Lower leg skin (tissue), 4 donors: Measurements from ENCODE around the gene FARS2. TPM values are rescaled to one million over a fixed set of nuclear protein-coding genes. Genes with fewer than 3 reads are reported as not detected.

Experiments used
- DNase-seq, 2 donors: peaks; one replicate each; pipeline ENCODE4 v3.0.0-alpha.2; 2019; ENCODE audit warnings: low spot score in 2 of 2
- H3K4me3 ChIP-seq: fragments of 200-600 bp; sonication (generic); 2 replicates; pipeline ENCODE4 v1.5.1; 2017; ENCODE audit warnings: mild to moderate bottlenecking, low read depth; ENCODE audit not compliant: poor library complexity, severe bottlenecking
- CTCF ChIP-seq, 3 donors: fragments of 450-650 bp; IDR thresholded peaks; one replicate each; pipeline ENCODE4 v1.5.1; 2016; ENCODE audit warnings: antibody characterized with exemption in 3 of 3, mild to moderate bottlenecking in 3 of 3, moderate library complexity in 2 of 3
- POLR2A ChIP-seq, 2 donors: fragments of 450-650 bp; IDR thresholded peaks; one replicate each; pipeline ENCODE4 v1.6.1; 2016 to 2017; ENCODE audit warnings: antibody characterized with exemption in 2 of 2, mild to moderate bottlenecking in 1 of 2, moderate library complexity in 1 of 2
- WGBS, 2 donors: methylation state at CpG; one replicate each; pipeline ENCODE4 v1.1.5; 2018; 5-methylcytosine and 5-hydroxymethylcytosine counted together
- intact Hi-C: fragments of 100-400 bp; cut with DNase I; formaldehyde crosslinking; loops from one replicate; pipeline ENCODE4 v1.15.0; 2023; ENCODE audit warnings: low total_unique reads
- total RNA-seq, 4 donors: library from RNA; depleted of rRNA; stranded (reverse); fragments of >200 nt; gene quantifications; one replicate each; pipeline ENCODE4 v1.1.0, GENCODE V29; 2016

Gene FARS2
- total RNA-seq, 4 donors from 2014 or later = 7.0 to 14.7 (median 11.1) TPM

DNA sequence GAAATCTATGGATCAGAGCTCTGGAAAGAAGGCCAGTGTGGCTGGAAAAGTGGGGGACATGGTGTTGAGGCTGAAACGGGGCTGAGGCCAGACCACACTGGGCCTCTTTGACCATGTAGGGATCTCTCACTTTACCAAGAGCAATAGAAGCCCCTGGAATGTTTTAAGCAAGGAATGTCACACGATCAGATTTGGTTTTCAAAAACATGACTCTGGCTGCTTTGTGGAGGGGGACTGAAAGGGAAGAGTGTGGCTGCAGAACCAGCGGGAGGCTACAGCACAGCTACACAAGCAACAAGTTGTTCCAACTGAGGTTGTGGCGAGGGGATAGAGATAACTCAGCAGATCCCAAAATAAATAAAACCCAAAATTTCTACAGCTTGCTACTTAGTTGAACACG lies 399.5 kb downstream of the FARS2 start:
- no peak for TF ChIP-seq CTCF (IDR thresholded peaks at IDR 0.05)
- TF ChIP-seq POLR2A (IDR thresholded peaks at IDR 0.05) = no peak
- 72 to 75% methylated on average over 5 of the region's 5 CpGs for WGBS, 2 donors
- H3K4me3 ChIP-seq = no peak overlapping the region
- DNase-seq = no peak
- intact Hi-C loops = no loop called here

GRCh38 chr6:5662797-5663196 lies 401.5 kb downstream of the FARS2 start:
- no peak for DNase-seq
- intact Hi-C loops = no loop called here
- WGBS, 2 donors = 64 to 68% methylated on average over 3 of the region's 3 CpGs
- no peak overlapping the region for H3K4me3 ChIP-seq
- no peak for TF ChIP-seq POLR2A (IDR thresholded peaks at IDR 0.05)
- TF ChIP-seq CTCF (IDR thresholded peaks at IDR 0.05) = no peak

DNA sequence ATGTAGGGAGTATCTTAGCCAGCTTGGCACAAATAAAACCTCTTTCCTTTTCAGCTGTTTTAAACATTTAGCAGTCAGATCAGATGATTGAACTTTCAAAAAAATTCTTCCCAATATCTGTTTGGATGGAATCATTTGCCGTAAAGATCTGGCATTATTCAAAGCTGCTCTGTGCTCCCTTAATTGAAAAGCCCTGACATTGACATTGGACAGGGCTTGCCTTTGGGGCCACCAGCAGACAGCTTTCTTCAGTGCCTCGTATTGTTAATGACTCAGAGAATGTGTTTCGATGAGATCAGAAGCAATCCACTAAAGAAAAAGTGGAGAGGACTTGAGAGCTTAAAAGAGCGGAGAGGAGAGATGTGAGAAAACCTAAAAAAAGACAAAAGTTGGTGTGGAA lies 401.9 kb downstream of the FARS2 start:
- no peak for DNase-seq
- no peak for TF ChIP-seq CTCF (IDR thresholded peaks at IDR 0.05)
- no peak for TF ChIP-seq POLR2A (IDR thresholded peaks at IDR 0.05)
- WGBS, 2 donors = 71 to 79% methylated on average over 4 of the region's 4 CpGs
- H3K4me3 ChIP-seq = no peak overlapping the region
- intact Hi-C loops = no loop called here

GRCh38 chr6:5663739-5664138 lies 402.4 kb downstream of the FARS2 start:
- WGBS, 2 donors = 94 to 95% methylated on average over 2 of the region's 2 CpGs
- TF ChIP-seq CTCF (IDR thresholded peaks at IDR 0.05) (no peak), POLR2A (IDR thresholded peaks at IDR 0.05) (no peak)
- H3K4me3 ChIP-seq = no peak overlapping the region
- intact Hi-C loops = no loop called here
- no peak for DNase-seq

- TF ChIP-seq POLR2A (IDR thresholded peaks at IDR 0.05) (no peak), CTCF (IDR thresholded peaks at IDR 0.05) (no peak)
- H3K4me3 ChIP-seq = no peak overlapping the region
- intact Hi-C loops = no loop called here
- 90 to 91% methylated on average over 3 of the region's 3 CpGs for WGBS, 2 donors
- no peak for DNase-seq
Measured at GRCh38 chr6:5664149-5664548, 402.8 kb downstream of the FARS2 start.

GRCh38 chr6:5665173-5665572 lies 403.9 kb downstream of the FARS2 start:
- intact Hi-C loops = no loop called here
- no peak for DNase-seq
- TF ChIP-seq POLR2A (IDR thresholded peaks at IDR 0.05) (no peak), CTCF (IDR thresholded peaks at IDR 0.05) (no peak)
- no peak overlapping the region for H3K4me3 ChIP-seq
- 87 to 95% methylated on average over 8 of the region's 8 CpGs for WGBS, 2 donors
